Right lung (tissue), 5 donors: ENCODE results near the gene PACC1. TPM values are rescaled to one million over a fixed set of nuclear protein-coding genes. Genes with fewer than 3 reads are reported as not detected.
"Not testable (repeated sequence)": the region's sequence is repeated elsewhere in the genome, so short reads cannot be mapped to it uniquely, and the experiment has no call there.

ENCODE experiments used
- DNase-seq, 2 donors: peaks; one replicate each; pipeline ENCODE4 v3.0.0-alpha.2; 2013
- polyA plus RNA-seq, 5 donors: library from polyadenylated mRNA; unstranded; fragments of 120-200 nt; gene quantifications; one replicate each; pipeline versions ENCODE4 v1.2.1 to v1.2.3, GENCODE V29; 2013; ENCODE audit warnings: inconsistent platforms in 1 of 5, low replicate concordance in 1 of 5; ENCODE audit not compliant: insufficient read length in 5 of 5, insufficient read depth in 1 of 5

PACC1 gene
- polyA plus RNA-seq, 5 donors: 6.6 to 9.6 (median 8.5) TPM

- DNase-seq: no peak
Observed at GRCh38 chr1:212397171-212397570, 17.5 kb downstream of the PACC1 start.

- no peak for DNase-seq
Observed at GRCh38 chr1:212396638-212397037, 18.0 kb downstream of the PACC1 start.

- not testable (repeated sequence) for DNase-seq
Observed at GRCh38 chr1:212395678-212396437, 18.8 kb downstream of the PACC1 start.

GRCh38 chr1:212388985-212389716, 25.5 kb downstream of the PACC1 start:
- DNase-seq: no peak

- no peak for DNase-seq
Observed at GRCh38 chr1:212386029-212386428, 28.7 kb downstream of the PACC1 start.

GRCh38 chr1:212381397-212382035, 33.2 kb downstream of the PACC1 start:
- DNase-seq: no peak

GRCh38 chr1:212379366-212379765, 35.3 kb downstream of the PACC1 start:
- DNase-seq: no peak

GRCh38 chr1:212377644-212378043, 37.0 kb downstream of the PACC1 start:
- no peak for DNase-seq

- DNase-seq: no peak
Observed at GRCh38 chr1:212375986-212376385, 38.7 kb downstream of the PACC1 start.

GRCh38 chr1:212368073-212368484, 46.6 kb downstream of the PACC1 start:
- DNase-seq: peak; percentile 18

- no peak for DNase-seq
Observed at GRCh38 chr1:212367474-212368072, 47.1 kb downstream of the PACC1 start.

GRCh38 chr1:212366901-212367300, 47.8 kb downstream of the PACC1 start:
- DNase-seq: no peak

- DNase-seq: no peak
Observed at GRCh38 chr1:212364985-212365384, 49.7 kb downstream of the PACC1 start.

GRCh38 chr1:212359794-212360479, 54.7 kb downstream of the PACC1 start:
- no peak for DNase-seq

- no peak for DNase-seq
Observed at GRCh38 chr1:212355230-212355969, 59.3 kb downstream of the PACC1 start.

GRCh38 chr1:212354464-212354863, 60.2 kb downstream of the PACC1 start:
- no peak for DNase-seq

GRCh38 chr1:212353181-212353580, 61.5 kb downstream of the PACC1 start:
- DNase-seq: no peak

- no peak for DNase-seq
Observed at GRCh38 chr1:212351588-212352362, 62.9 kb downstream of the PACC1 start.

GRCh38 chr1:212346601-212347000, 68.1 kb downstream of the PACC1 start:
- no peak for DNase-seq

GRCh38 chr1:212344905-212345304, 69.8 kb downstream of the PACC1 start:
- no peak for DNase-seq
